ENCODE results near the gene SNX9. TPM values are rescaled to one million over a fixed set of nuclear protein-coding genes. Genes with fewer than 3 reads are reported as not detected.

The SNX9 gene
- total and polyA plus RNA-seq, 10 of the 15 experiments (the other 5 are each of a cell fraction or from before 2014, with no cell fraction given), result 0.03 to 2.0 (median 0.37) TPM

DNA sequence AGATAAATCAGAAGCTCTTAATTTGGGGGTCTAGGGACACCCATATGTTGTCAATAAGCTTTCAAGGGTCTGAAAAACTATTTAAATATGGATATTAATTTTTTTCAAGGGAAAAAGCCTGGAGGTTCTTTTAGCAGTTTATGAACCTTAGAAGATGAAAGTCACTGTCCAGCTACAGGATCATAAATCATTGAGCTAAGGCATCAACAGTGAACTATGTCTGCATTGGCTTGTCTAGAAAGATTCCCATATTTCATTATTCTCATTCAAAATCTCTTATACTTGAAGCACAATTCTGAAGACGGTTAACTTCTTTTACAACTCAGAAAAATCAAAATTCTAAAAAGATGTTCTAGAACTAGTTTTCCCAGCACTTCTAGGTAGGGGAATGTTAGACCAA is 34.9 kb upstream of the SNX9 start:
- no peaks in the 10 kb centered on the region for H3K9me3 ChIP-seq (replicated peaks; ENCODE audit: control insufficient read depth, insufficient read depth, low read length)
- no peak for DNase-seq (ENCODE audit: low read depth, low spot score)
- intact Hi-C loops (cut with micrococcal nuclease; ENCODE audit: unreplicated experiment), result no loop called here
- no peak overlapping the region for H2AFZ ChIP-seq (ENCODE audit: control insufficient read depth, low read depth, low read length)
- H3K36me3 ChIP-seq (ENCODE audit: control insufficient read depth in 2 of 2, insufficient read depth in 2 of 2, low read length in 1 of 2), result no peaks in the 10 kb centered on the region
- ATAC-seq, result no peak
- POLR2A ChIA-PET, result interaction anchor here (0.9 kb wide), 1 partner anchor 20 kb away, joined by 4 read pairs; no protein-coding TSS in a partner anchor
- H3K79me2 ChIP-seq (ENCODE audit: control insufficient read depth, insufficient read depth, low read length), result no peaks in the 10 kb centered on the region
- FAIRE-seq, result no peak
- TF ChIP-seq RUNX3 (IDR thresholded peaks at IDR 0.05; ENCODE audit: low read length), result no peak
- TF ChIP-seq NR2C1 (IDR thresholded peaks at IDR 0.05), result no peak
- no peak for TF ChIP-seq GATAD2B (conservative IDR thresholded peaks at IDR 0.05; ENCODE audit: low read depth)
- TF ChIP-seq, protein P1, sequence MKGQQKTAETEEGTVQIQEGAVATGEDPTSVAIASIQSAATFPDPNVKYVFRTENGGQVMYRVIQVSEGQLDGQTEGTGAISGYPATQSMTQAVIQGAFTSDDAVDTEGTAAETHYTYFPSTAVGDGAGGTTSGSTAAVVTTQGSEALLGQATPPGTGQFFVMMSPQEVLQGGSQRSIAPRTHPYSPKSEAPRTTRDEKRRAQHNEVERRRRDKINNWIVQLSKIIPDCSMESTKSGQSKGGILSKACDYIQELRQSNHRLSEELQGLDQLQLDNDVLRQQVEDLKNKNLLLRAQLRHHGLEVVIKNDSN (IDR thresholded peaks at IDR 0.05; ENCODE audit: borderline replicate concordance, extremely low read length, insufficient read depth, low read depth, low read length), result no peak
- no peak for TF ChIP-seq ZNF217 (IDR thresholded peaks at IDR 0.05)
- no peak for TF ChIP-seq TCF7 (IDR thresholded peaks at IDR 0.05; ENCODE audit: borderline replicate concordance)
- TF ChIP-seq MYC (IDR thresholded peaks at IDR 0.05; ENCODE audit: insufficient read depth, insufficient read length, insufficient replicate concordance, low read length, severe bottlenecking), result no peak
- TF ChIP-seq KLF5 (IDR thresholded peaks at IDR 0.05; ENCODE audit: partially characterized antibody), result no peak
- no peak overlapping the region for H3K4me2 ChIP-seq (ENCODE audit: control insufficient read depth, insufficient read depth)
- no TSS peak for BruUV-seq (replicated peaks)
- H3K4me1 ChIP-seq (ENCODE audit: control insufficient read depth, insufficient read depth, low read length), result no peaks in the 10 kb centered on the region
- in situ Hi-C loops (cut with MboI), result no loop called here
- RAD21 ChIA-PET (ENCODE audit: unreplicated experiment), result interaction anchor here (1.2 to 1.6 kb wide), 2 partner anchors 18 to 85 kb away, joined by 3 to 5 read pairs; no protein-coding TSS in a partner anchor
- H3K27me3 ChIP-seq (replicated peaks in 1 of 2; ENCODE audit: control insufficient read depth in 2 of 2, insufficient read depth in 2 of 2, low read length in 1 of 2), result peaks cover 1 to 5% of the 10 kb centered on the region in 2 experiments; a peak in 2 of 4 replicates
- H4K20me1 ChIP-seq (ENCODE audit: control insufficient read depth, insufficient read depth), result no peaks in the 10 kb centered on the region
- SMC1A ChIA-PET (ENCODE audit: uncharacterized antibody, unreplicated experiment), result interaction anchor here (1.1 kb wide), 2 partner anchors 9 to 31 kb away, joined by 3 read pairs; no protein-coding TSS in a partner anchor
- 100% methylated on average over 1 of the region's 1 CpG for WGBS (ENCODE audit: insufficient coverage, insufficient replicate concordance, low lambda C conversion rate, missing lambda C conversion rate)
- no peak overlapping the region for H3K9ac ChIP-seq (ENCODE audit: control insufficient read depth, insufficient read depth, low read length)
- CTCF ChIA-PET, result interaction anchor here (1.0 to 1.6 kb wide), 2 partner anchors 17 to 20 kb away, joined by 3 to 5 read pairs; no protein-coding TSS in a partner anchor
- no peak overlapping the region for H3K4me3 ChIP-seq
- no peak overlapping the region for H3K27ac ChIP-seq (ENCODE audit: control insufficient read depth, insufficient read depth)
